ENCODE results near the gene AIF1. TPM values are rescaled to one million over a fixed set of nuclear protein-coding genes. Genes with fewer than 3 reads are reported as not detected.

AIF1 gene
- total RNA-seq, 1 donor from 2014 or later: 78.2 TPM

GRCh38 chr6:31576897-31577578 lies 38.0 kb upstream of the AIF1 start:
- Mint-ChIP-seq H3K4me1 (ENCODE audit: low read depth) (peaks cover 75% of the 10 kb centered on the region), H3K27ac (peak overlapping the region; percentile 95), H3K36me3 (ENCODE audit: low read depth) (peaks cover 64% of the 10 kb centered on the region), H3K4me3 (ENCODE audit: low read depth) (peak overlapping the region; percentile 92), H3K9me3 (no peaks in the 10 kb centered on the region), H3K27me3 (ENCODE audit: low read depth) (peaks cover 4% of the 10 kb centered on the region)
- intact Hi-C loops (cut with micrococcal nuclease): loop anchor here (1.0 to 10.0 kb wide), 2 partner anchors 9 to 248 kb away; partner anchors contain the start of gene HSPA1B
- DNase-seq (ENCODE audit: low spot score): peak; percentile 54

- no peaks in the 10 kb centered on the region for H3K9me3 Mint-ChIP-seq
- intact Hi-C loops (cut with micrococcal nuclease): loop anchor here (10.0 kb wide), 1 partner anchor 247 kb away; the partner anchor contains the start of gene HSPA1B
- H3K27me3 Mint-ChIP-seq (ENCODE audit: low read depth): peaks cover 4% of the 10 kb centered on the region
- DNase-seq (ENCODE audit: low spot score): no peak
- peaks cover 61% of the 10 kb centered on the region for H3K36me3 Mint-ChIP-seq (ENCODE audit: low read depth)
- peak overlapping the region; percentile 92 for H3K4me3 Mint-ChIP-seq (ENCODE audit: low read depth)
- H3K27ac Mint-ChIP-seq: no peak overlapping the region
- H3K4me1 Mint-ChIP-seq (ENCODE audit: low read depth): peaks cover 77% of the 10 kb centered on the region
Measured at GRCh38 chr6:31577579-31577966, 37.5 kb upstream of the AIF1 start.

- Mint-ChIP-seq H3K27ac (peak overlapping the region; percentile 28), H3K4me3 (ENCODE audit: low read depth) (peak overlapping the region; percentile 76), H3K9me3 (no peaks in the 10 kb centered on the region), H3K4me1 (ENCODE audit: low read depth) (peaks cover 73% of the 10 kb centered on the region), H3K36me3 (ENCODE audit: low read depth) (peaks cover 53% of the 10 kb centered on the region), H3K27me3 (ENCODE audit: low read depth) (peaks cover 3% of the 10 kb centered on the region)
- DNase-seq (ENCODE audit: low spot score): no peak
- intact Hi-C loops (cut with micrococcal nuclease): loop anchor here (10.0 kb wide), 1 partner anchor 246 kb away; the partner anchor contains the start of gene HSPA1B
Measured at GRCh38 chr6:31578184-31579118, 36.6 kb upstream of the AIF1 start.

GRCh38 chr6:31579119-31579505 lies 35.9 kb upstream of the AIF1 start:
- H3K27ac Mint-ChIP-seq: peak overlapping the region; percentile 27
- H3K36me3 Mint-ChIP-seq (ENCODE audit: low read depth): peaks cover 49% of the 10 kb centered on the region
- no peak for DNase-seq (ENCODE audit: low spot score)
- intact Hi-C loops (cut with micrococcal nuclease): loop anchor here (10.0 kb wide), 1 partner anchor 246 kb away; the partner anchor contains the start of gene HSPA1B
- peaks cover 66% of the 10 kb centered on the region for H3K4me1 Mint-ChIP-seq (ENCODE audit: low read depth)
- H3K27me3 Mint-ChIP-seq (ENCODE audit: low read depth): no peaks in the 10 kb centered on the region
- H3K4me3 Mint-ChIP-seq (ENCODE audit: low read depth): peak overlapping the region; percentile 76
- no peaks in the 10 kb centered on the region for H3K9me3 Mint-ChIP-seq

GRCh38 chr6:31579546-31580437 lies 35.2 kb upstream of the AIF1 start:
- Mint-ChIP-seq H3K27ac (peak overlapping the region; percentile 79), H3K27me3 (ENCODE audit: low read depth) (no peaks in the 10 kb centered on the region), H3K36me3 (ENCODE audit: low read depth) (peaks cover 49% of the 10 kb centered on the region), H3K4me1 (ENCODE audit: low read depth) (peaks cover 59% of the 10 kb centered on the region), H3K9me3 (no peaks in the 10 kb centered on the region), H3K4me3 (ENCODE audit: low read depth) (peak overlapping the region; percentile 97)
- intact Hi-C loops (cut with micrococcal nuclease): loop anchor here (10.0 kb wide), 1 partner anchor 245 kb away; the partner anchor contains the start of gene HSPA1B
- no peak for DNase-seq (ENCODE audit: low spot score)

- intact Hi-C loops (cut with micrococcal nuclease): no loop called here
- no peaks in the 10 kb centered on the region for H3K9me3 Mint-ChIP-seq
- peaks cover 48% of the 10 kb centered on the region for H3K36me3 Mint-ChIP-seq (ENCODE audit: low read depth)
- peak overlapping the region; percentile 97 for H3K4me3 Mint-ChIP-seq (ENCODE audit: low read depth)
- H3K27ac Mint-ChIP-seq: peak overlapping the region; percentile 79
- no peaks in the 10 kb centered on the region for H3K27me3 Mint-ChIP-seq (ENCODE audit: low read depth)
- DNase-seq (ENCODE audit: low spot score): no peak
- peaks cover 56% of the 10 kb centered on the region for H3K4me1 Mint-ChIP-seq (ENCODE audit: low read depth)
Measured at GRCh38 chr6:31580438-31580740, 34.6 kb upstream of the AIF1 start.

GRCh38 chr6:31580807-31581433 lies 34.1 kb upstream of the AIF1 start:
- intact Hi-C loops (cut with micrococcal nuclease): loop anchor here (1.0 kb wide), 2 partner anchors 16 to 30 kb away; no protein-coding TSS in a partner anchor
- Mint-ChIP-seq H3K4me3 (ENCODE audit: low read depth) (peak overlapping the region; percentile 97), H3K27me3 (ENCODE audit: low read depth) (no peaks in the 10 kb centered on the region), H3K36me3 (ENCODE audit: low read depth) (peaks cover 43% of the 10 kb centered on the region), H3K9me3 (no peaks in the 10 kb centered on the region), H3K4me1 (ENCODE audit: low read depth) (peaks cover 57% of the 10 kb centered on the region), H3K27ac (peak overlapping the region; percentile 89)
- DNase-seq (ENCODE audit: low spot score): peak; percentile 80

GRCh38 chr6:31581434-31582229 lies 33.4 kb upstream of the AIF1 start:
- H3K4me3 Mint-ChIP-seq (ENCODE audit: low read depth): peak overlapping the region; percentile 97
- no peaks in the 10 kb centered on the region for H3K9me3 Mint-ChIP-seq
- H3K27ac Mint-ChIP-seq: peak overlapping the region; percentile 89
- intact Hi-C loops (cut with micrococcal nuclease): loop anchor here (1.0 kb wide), 2 partner anchors 16 to 30 kb away; no protein-coding TSS in a partner anchor
- H3K4me1 Mint-ChIP-seq (ENCODE audit: low read depth): peaks cover 57% of the 10 kb centered on the region
- no peaks in the 10 kb centered on the region for H3K27me3 Mint-ChIP-seq (ENCODE audit: low read depth)
- DNase-seq (ENCODE audit: low spot score): no peak
- H3K36me3 Mint-ChIP-seq (ENCODE audit: low read depth): peaks cover 36% of the 10 kb centered on the region

- intact Hi-C loops (cut with micrococcal nuclease): no loop called here
- H3K27ac Mint-ChIP-seq: peak within 1 kb of the TSS; percentile 89
- no peak for DNase-seq (ENCODE audit: low spot score)
- H3K36me3 Mint-ChIP-seq (ENCODE audit: low read depth): peaks cover 29% of the 10 kb centered on the region
- H3K27me3 Mint-ChIP-seq (ENCODE audit: low read depth): no peaks in the 10 kb centered on the region
- peaks cover 58% of the 10 kb centered on the region for H3K4me1 Mint-ChIP-seq (ENCODE audit: low read depth)
- H3K4me3 Mint-ChIP-seq (ENCODE audit: low read depth): peak within 1 kb of the TSS; percentile 97
- H3K9me3 Mint-ChIP-seq: no peaks in the 10 kb centered on the region
Measured at GRCh38 chr6:31582230-31582643, 32.8 kb upstream of the AIF1 start, which contains the start of gene LTB. LTB (minus strand) TSS chr6:31582424; CDS start chr6:31582417, 7 bp downstream.

- Mint-ChIP-seq H3K27ac (peak overlapping the region; percentile 85), H3K27me3 (ENCODE audit: low read depth) (no peaks in the 10 kb centered on the region), H3K4me3 (ENCODE audit: low read depth) (peak overlapping the region; percentile 62), H3K9me3 (no peaks in the 10 kb centered on the region), H3K36me3 (ENCODE audit: low read depth) (peaks cover 12% of the 10 kb centered on the region), H3K4me1 (ENCODE audit: low read depth) (peaks cover 47% of the 10 kb centered on the region)
- intact Hi-C loops (cut with micrococcal nuclease): no loop called here
- peak; percentile 38 for DNase-seq (ENCODE audit: low spot score)
Measured at GRCh38 chr6:31585491-31585890, 29.5 kb upstream of the AIF1 start.

- intact Hi-C loops (cut with micrococcal nuclease): no loop called here
- Mint-ChIP-seq H3K4me3 (ENCODE audit: low read depth) (peak within 1 kb of the TSS; percentile 75), H3K36me3 (ENCODE audit: low read depth) (peaks cover 8% of the 10 kb centered on the region), H3K27me3 (ENCODE audit: low read depth) (no peaks in the 10 kb centered on the region), H3K4me1 (ENCODE audit: low read depth) (peaks cover 45% of the 10 kb centered on the region), H3K27ac (peak within 1 kb of the TSS; percentile 85), H3K9me3 (no peaks in the 10 kb centered on the region)
- no peak for DNase-seq (ENCODE audit: low spot score)
Measured at GRCh38 chr6:31586008-31586407, 29.0 kb upstream of the AIF1 start, which contains the start of gene LST1. LST1 (plus strand) TSS chr6:31586277; CDS start chr6:31587300, 1,023 bp downstream.
